Measurements from ENCODE around the gene DOK4. TPM values are rescaled to one million over a fixed set of nuclear protein-coding genes. Genes with fewer than 3 reads are reported as not detected.

The DOK4 gene
- total and polyA plus RNA-seq, 2 of the 8 experiments (the other 6 are each of a cell fraction or from before 2014, with no cell fraction given), result 24.0 to 28.9 TPM

DNA sequence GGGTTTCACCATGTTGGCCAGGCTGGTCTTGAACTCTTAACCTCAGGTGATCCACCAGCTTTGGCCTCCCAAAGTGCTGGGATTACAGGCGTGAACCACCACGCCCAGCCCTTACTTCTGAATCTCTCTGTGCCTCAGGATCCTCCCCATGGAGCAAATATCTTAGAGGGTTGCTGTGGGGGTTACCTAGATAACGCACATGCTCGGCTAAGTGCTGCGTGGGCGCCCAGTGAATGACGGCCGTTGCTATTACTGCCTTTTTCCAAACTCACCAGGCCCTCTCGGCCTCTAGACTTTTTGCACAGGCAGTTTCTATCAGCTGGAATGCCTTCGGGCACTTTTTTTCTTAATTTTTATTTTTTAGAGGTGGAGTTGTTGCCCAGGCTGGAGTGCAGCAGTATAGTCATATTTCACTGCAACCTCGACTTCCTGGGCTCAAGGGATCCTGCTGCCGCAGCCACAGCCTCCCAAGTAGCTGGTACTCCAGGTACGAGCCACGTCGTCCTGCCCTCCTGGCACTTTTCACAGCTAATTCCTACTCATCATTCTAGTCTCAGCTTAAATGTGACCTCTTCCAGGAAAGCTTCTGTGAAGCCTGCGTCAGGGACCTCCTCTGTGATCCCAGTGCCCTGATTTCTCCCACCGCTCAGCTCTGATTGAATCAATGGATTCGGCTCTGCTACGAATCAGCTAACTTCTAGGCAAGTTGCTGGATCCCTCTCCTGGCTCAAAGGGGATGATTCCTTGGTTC is 41.5 kb upstream of the DOK4 start:
- H3K9ac ChIP-seq (replicated peaks in 1 of 4; ENCODE audit: extremely low read depth in 1 of 4, low read depth in 3 of 4, low read length in 3 of 4), result peak overlapping the region in 3 of 4 experiments; percentile 38 to 83 (median 56); a peak in 4 of 7 replicates
- peak overlapping the region; percentile 27 for H3K4ac ChIP-seq (replicated peaks; ENCODE audit: insufficient read length, low read depth, low read length)
- no peaks in the 10 kb centered on the region for H3K9me3 ChIP-seq (ENCODE audit: insufficient read depth in 2 of 2, low read depth in 1 of 2, low read length in 1 of 2)
- no peak overlapping the region for H3K23ac ChIP-seq (ENCODE audit: insufficient read length)
- no peak overlapping the region for H2BK20ac ChIP-seq (ENCODE audit: low read length)
- H4K91ac ChIP-seq (replicated peaks; ENCODE audit: insufficient read length, low read length), result peak overlapping the region; percentile 96
- peaks cover 0 to 14% of the 10 kb centered on the region in 2 experiments; a peak in 1 of 4 replicates for H3K79me2 ChIP-seq (ENCODE audit: control insufficient read depth in 1 of 2, insufficient read depth in 2 of 2, low read length in 2 of 2)
- H2AFZ ChIP-seq (ENCODE audit: low read length), result peak overlapping the region; percentile 80
- TF ChIP-seq ASH2L (IDR thresholded peaks at IDR 0.05; ENCODE audit: low read length) (peak; percentile 45), SIX5 (IDR thresholded peaks at IDR 0.05; ENCODE audit: low read depth, low read length) (no peak)
- H4K20me1 ChIP-seq (replicated peaks in 1 of 2; ENCODE audit: control insufficient read depth in 1 of 2, insufficient read depth in 2 of 2, low read length in 2 of 2), result peaks cover 6 to 16% of the 10 kb centered on the region in 2 experiments
- ChIA-PET CTCF (ENCODE audit: partially characterized antibody) (interaction anchor here (0.7 to 13.9 kb wide), 13 partner anchors 7 to 267 kb away, joined by 3 to 210 read pairs (median 5); partner anchors contain the start of genes ADGRG5 and POLR2C), POLR2A (ENCODE audit: partially characterized antibody) (interaction anchor here (0.7 to 9.1 kb wide), 17 partner anchors 10 to 299 kb away, joined by 3 to 67 read pairs (median 4); partner anchors contain the start of genes CCDC102A, CIAPIN1, COQ9 and CX3CL1)
- H3K36me3 ChIP-seq (ENCODE audit: control insufficient read depth in 2 of 4, insufficient read depth in 4 of 4, low read length in 3 of 4), result no peaks in the 10 kb centered on the region; a peak in 1 of 8 replicates
- peaks cover 4 to 29% (median 19%) of the 10 kb centered on the region in 4 experiments for H3K4me1 ChIP-seq (replicated peaks in 1 of 4; ENCODE audit: control insufficient read depth in 3 of 4, insufficient read depth in 4 of 4, low read length in 3 of 4)
- H2BK5ac ChIP-seq (ENCODE audit: low read depth, low read length), result no peak overlapping the region; the same call in 1 of the 2 replicates
- no peak overlapping the region for H3K27ac ChIP-seq (ENCODE audit: low read depth, low read length)
- H2BK12ac ChIP-seq (ENCODE audit: low read depth, low read length), result peak overlapping the region; percentile 96
- peak overlapping the region; percentile 38 to 73 (median 50) for H3K4me3 ChIP-seq (ENCODE audit: extremely low read depth in 1 of 4, insufficient read depth in 2 of 4, low read depth in 3 of 4, low read length in 4 of 4)
- FAIRE-seq (no peak), DNase-seq (ENCODE audit: low read depth in 1 of 2, low spot score in 2 of 2) (no peak)
- peak overlapping the region; percentile 70 to 83 for H3K4me2 ChIP-seq (ENCODE audit: insufficient read depth in 1 of 2, low read depth in 2 of 2, low read length in 2 of 2)
- H3K79me1 ChIP-seq (ENCODE audit: low read depth, low read length), result peaks cover 10% of the 10 kb centered on the region
- no peak overlapping the region for H3K14ac ChIP-seq (ENCODE audit: insufficient read length)
- H3K23me2 ChIP-seq (ENCODE audit: low read depth, low read length), result peaks cover 5% of the 10 kb centered on the region; the same call in 1 of the 2 replicates
- H3K27me3 ChIP-seq (replicated peaks in 1 of 4; ENCODE audit: control insufficient read depth in 3 of 4, extremely low read depth in 1 of 4, insufficient read depth in 3 of 4, low read length in 3 of 4), result peaks cover 0 to 13% (median 4%) of the 10 kb centered on the region in 4 experiments; a peak in 4 of 7 replicates
- peak overlapping the region; percentile 5 for H3K56ac ChIP-seq (replicated peaks; ENCODE audit: insufficient read length, low read depth, low read length)
- 0 out of 2 replicates have a peak overlapping the region, but pooled peaks have one; percentile 9 for H2AK5ac ChIP-seq (ENCODE audit: low read depth, low read length)
- peak overlapping the region; percentile 90; the same call in 1 of the 2 replicates for H2BK15ac ChIP-seq (ENCODE audit: low read length)
- 84% methylated on average over 19 of the region's 19 CpGs; no CpG with 5 or more reads in 1 of the 2 experiments for WGBS, 2 experiments (ENCODE audit: extremely low coverage in 1 of 2, insufficient coverage in 1 of 2, insufficient read length in 1 of 2, insufficient replicate concordance in 2 of 2, low coverage in 1 of 2, low lambda C conversion rate in 2 of 2, missing lambda C conversion rate in 1 of 2)
- peak overlapping the region; percentile 77 for H4K5ac ChIP-seq (ENCODE audit: insufficient read length, low read depth, low read length)
- H2BK120ac ChIP-seq (replicated peaks; ENCODE audit: low read depth, low read length), result no peak overlapping the region
- peak overlapping the region; percentile 53 for H4K8ac ChIP-seq (ENCODE audit: extremely low read depth, insufficient read depth, low read length)
- peak overlapping the region; percentile 25 for H3K18ac ChIP-seq (ENCODE audit: extremely low read depth, low read length)

All from H1 (cell line).